HepG2 (cell line): ENCODE results near the gene FAM76A. TPM values are rescaled to one million over a fixed set of nuclear protein-coding genes. Genes with fewer than 3 reads are reported as not detected.

ENCODE experiments used
- ATAC-seq: fragments of 200-7000 bp; cut with Tn5 transposase; 3 replicates; pipeline ENCODE4 v1.9.1; 2020; ENCODE audit warnings: mild to moderate bottlenecking, moderate library complexity
- BruUV-seq: library from RNA; stranded (reverse); fragments of 400-500 nt; replicated peaks from 2 replicates; lab custom pipeline; 2021; lab: Mats Ljungman, UMichigan
- CTCF ChIA-PET: fragments of 300-600 bp; formaldehyde crosslinking; extraction: SDS; loops from one replicate; lab custom pipeline; 2021; ENCODE audit warnings: low total read pairs, inconsistent platforms, low intra/inter-chr PET ratio; lab: Yijun Ruan, JAX
- POLR2A ChIA-PET: fragments of 350-600 bp; sonication (Branson Sonifier 250); formaldehyde crosslinking; loops from one replicate; lab custom pipeline; 2020; ENCODE audit warnings: antibody characterized with exemption, inconsistent platforms; lab: Yijun Ruan, JAX
- DNase-seq: peaks from one replicate; pipeline ENCODE4 v3.0.0-alpha.2; 2015; ENCODE audit warnings: low spot score
- FAIRE-seq: peaks from 3 replicates; lab custom pipeline; 2011; peaks lifted over from hg19 to GRCh38; lab: Jason Lieb, UNC
- H2AFZ ChIP-seq: one replicate; pipeline ENCODE4 v1.6.1; 2011; ENCODE audit warnings: low read length, inconsistent platforms
- H3K27ac ChIP-seq: fragments of 300-600 bp; 3 replicates; pipeline ENCODE4 v1.8.0; 2011; ENCODE audit warnings: mixed run types, mild to moderate bottlenecking, mixed read lengths, low read length, inconsistent platforms; ENCODE audit not compliant: insufficient read depth; ENCODE audit errors: extremely low read length
- H3K27me3 ChIP-seq, 2 experiments: fragments of 200-600 bp in 1 of 2; 2 replicates in 1 of 2; 3 replicates in 1 of 2; pipeline versions ENCODE4 v1.6.0 to v1.8.0; 2011; ENCODE audit warnings: low read length in 2 of 2, mild to moderate bottlenecking in 2 of 2, moderate library complexity in 2 of 2, inconsistent platforms in 1 of 2; ENCODE audit not compliant: insufficient read depth in 2 of 2, control insufficient read depth in 1 of 2
- H3K36me3 ChIP-seq, 2 experiments: fragments of 200-600 bp in 1 of 2; replicated peaks in 1 of 2; 2 replicates in 1 of 2; 3 replicates in 1 of 2; pipeline versions ENCODE4 v1.5.1 to v1.8.0; 2011; ENCODE audit warnings: low read length in 2 of 2, inconsistent platforms in 1 of 2; ENCODE audit not compliant: insufficient read depth in 2 of 2, control insufficient read depth in 1 of 2
- H3K4me1 ChIP-seq: 2 replicates; pipeline ENCODE4 v1.5.1; 2012; ENCODE audit warnings: low read length, inconsistent platforms; ENCODE audit not compliant: insufficient read depth
- H3K4me2 ChIP-seq: 2 replicates; pipeline ENCODE4 v1.6.0; 2011; ENCODE audit warnings: low read depth, low read length, inconsistent platforms
- H3K4me3 ChIP-seq, 3 experiments: fragments of 200-600 bp in 1 of 3; sonication (generic), shearing (Covaris generic) in 1 of 3; replicated peaks in 1 of 3; 2 replicates each; pipeline ENCODE4 v1.5.1; 2011 to 2016; ENCODE audit warnings: low read length in 3 of 3, inconsistent platforms in 2 of 3, low read depth in 2 of 3, mild to moderate bottlenecking in 2 of 3, control low read depth in 1 of 3, mixed read lengths in 1 of 3; ENCODE audit not compliant: insufficient read depth in 1 of 3
- H3K79me2 ChIP-seq: one replicate; pipeline ENCODE4 v1.6.1; 2011; ENCODE audit warnings: low read length, inconsistent platforms; ENCODE audit not compliant: insufficient read depth
- H3K9ac ChIP-seq: 2 replicates; pipeline ENCODE4 v1.6.0; 2011; ENCODE audit warnings: mild to moderate bottlenecking, low read depth, low read length, inconsistent platforms; ENCODE audit not compliant: insufficient read depth
- H3K9me3 ChIP-seq: 2 replicates; pipeline ENCODE4 v1.5.1; 2012; ENCODE audit warnings: mild to moderate bottlenecking, low read length
- H4K20me1 ChIP-seq: 2 replicates; pipeline ENCODE4 v1.6.0; 2011; ENCODE audit warnings: inconsistent platforms, mild to moderate bottlenecking, low read length, moderate library complexity; ENCODE audit not compliant: insufficient read depth
- HOMEZ ChIP-seq: IDR thresholded peaks from 2 replicates; pipeline ENCODE4 v1.6.1; 2016; ENCODE audit warnings: low read depth
- MAFF ChIP-seq: IDR thresholded peaks from 2 replicates; pipeline ENCODE4 v1.6.1; 2011; ENCODE audit warnings: low read depth, low read length, improper control_type of control experiment
- MBD4 ChIP-seq: IDR thresholded peaks from 2 replicates; pipeline ENCODE4 v1.6.1; 2012; ENCODE audit warnings: low read length, inconsistent platforms, borderline replicate concordance
- MLXIP ChIP-seq: sonication (generic); formaldehyde crosslinking; IDR thresholded peaks from 2 replicates; pipeline ENCODE4 v1.9.0; 2021; ENCODE audit warnings: missing genetic modification reagents, borderline replicate concordance
- PATZ1 ChIP-seq: sonication (generic); formaldehyde crosslinking; IDR thresholded peaks from 2 replicates; pipeline ENCODE4 v1.4.0; 2020; ENCODE audit warnings: missing genetic modification reagents
- SP4 ChIP-seq: sonication (generic); formaldehyde crosslinking; IDR thresholded peaks from 2 replicates; pipeline ENCODE4 v1.8.1; 2023; ENCODE audit warnings: mild to moderate bottlenecking, missing genetic modification reagents
- ZBTB20 ChIP-seq: sonication (generic); formaldehyde crosslinking; IDR thresholded peaks from 2 replicates; pipeline ENCODE4 v1.8.1; 2023; ENCODE audit warnings: missing genetic modification reagents, low read depth, mild to moderate bottlenecking, borderline replicate concordance
- ZFX ChIP-seq: sonication (generic); formaldehyde crosslinking; IDR thresholded peaks from 2 replicates; pipeline ENCODE4 v1.4.0; 2020; ENCODE audit warnings: mild to moderate bottlenecking, low read depth, missing genetic modification reagents, moderate library complexity
- ZNF652 ChIP-seq: IDR thresholded peaks from 2 replicates; pipeline ENCODE4 v1.6.1; 2016; ENCODE audit warnings: low read depth, borderline replicate concordance
- ZNF740 ChIP-seq: sonication (generic); formaldehyde crosslinking; IDR thresholded peaks from 2 replicates; pipeline ENCODE4 v1.4.0; 2020; ENCODE audit warnings: missing genetic modification reagents
- ZNF772 ChIP-seq: sonication (generic); formaldehyde crosslinking; IDR thresholded peaks from 2 replicates; pipeline ENCODE4 v1.5.0; 2020; ENCODE audit warnings: mild to moderate bottlenecking, missing genetic modification reagents
- whole genome bisulfite sequencing: methylation state at CpG from one replicate; pipeline ENCODE4 v1.1.6; 2017; ENCODE audit warnings: low lambda C conversion rate; 5-methylcytosine and 5-hydroxymethylcytosine counted together
- in situ Hi-C: cut with HindIII; loops from 2 replicates; pipeline ENCODE4 v1.10.0; 2017; ENCODE audit warnings: low pct_unique_long_range_greater_than_20kb; ENCODE audit not compliant: extremely low pct_ligation_motif_present
- intact Hi-C: fragments of 100-400 bp; cut with micrococcal nuclease; formaldehyde crosslinking; loops from one replicate; pipeline ENCODE4 v1.10.0; 2022; ENCODE audit not compliant: unreplicated experiment
- polyA plus RNA-seq, 8 experiments: library from polyadenylated mRNA; depleted of rRNA in 3 of 8; stranded (reverse) in 7 of 8; unstranded in 1 of 8; fragments of >200 nt; fragmentation: Illumina TruSeq in 4 of 8; extraction: Trizol in 4 of 8; gene quantifications; 2 replicates each; pipeline versions ENCODE4 v1.2.1 to v1.2.3, GENCODE V29; 2011 to 2016; ENCODE audit warnings: low read depth in 4 of 8, missing spikeins in 1 of 8, mixed read lengths in 1 of 8; ENCODE audit not compliant: insufficient read depth in 1 of 8
- total RNA-seq, 5 experiments: library from RNA; depleted of rRNA; stranded (reverse); fragments of >200 nt; fragmentation: Illumina TruSeq; extraction: Trizol; gene quantifications; 2 replicates each; pipeline ENCODE4 v1.2.3, GENCODE V29; 2016; ENCODE audit warnings: low read depth in 1 of 5

Gene FAM76A
- total and polyA plus RNA-seq, 2 of the 13 experiments (the other 11 are each of a cell fraction or from before 2014, with no cell fraction given), result 4.2 to 15.7 TPM

GRCh38 chr1:27772932-27773825 lies 47.4 kb downstream of the FAM76A start, which contains the start of gene STX12:
TSS of gene STX12 (plus strand) at chr1:27773219. CDS start at chr1:27773308, 89 bp downstream.
- intact Hi-C loops (loop anchor here (2.0 to 5.0 kb wide), 3 partner anchors 48 to 101 kb away; partner anchors contain the start of genes FAM76A, IFI6 and PPP1R8), in situ Hi-C loops (no loop called here)
- Histone ChIP-seq H3K27ac (peak within 1 kb of the TSS; percentile 55), H3K36me3 (no peaks in the 10 kb centered on the region; a peak in 1 of 5 replicates), H2AFZ (peak within 1 kb of the TSS; percentile 91), H3K4me2 (peak within 1 kb of the TSS; percentile 81), H3K4me1 (peaks cover 36% of the 10 kb centered on the region), H3K4me3 (peak within 1 kb of the TSS; percentile 77 to 98 (median 88)), H3K27me3 (no peaks in the 10 kb centered on the region; a peak in 1 of 5 replicates), H3K9ac (peak within 1 kb of the TSS; percentile 83), H4K20me1 (no peaks in the 10 kb centered on the region), H3K79me2 (peaks cover 23% of the 10 kb centered on the region), H3K9me3 (no peaks in the 10 kb centered on the region)
- BruUV-seq, result TSS peak; percentile 63
- ATAC-seq (peak; percentile 96), FAIRE-seq (peak; percentile 90), DNase-seq (peak; percentile 95)
- WGBS, result 1% methylated on average over 17 of the region's 58 CpGs
- ChIA-PET POLR2A (interaction anchor here (0.6 to 2.8 kb wide), 21 partner anchors 8 to 809 kb away, joined by 3 to 45 read pairs (median 4); partner anchors contain the start of genes EYA3, FAM76A, IFI6 and MED18), CTCF (no interaction called here)
- peak; percentile 79 for TF ChIP-seq SP4 (CRISPR knock-in tag)
- TF ChIP-seq MLXIP (CRISPR knock-in tag), result no peak; the same call in 1 of the 2 replicates
- TF ChIP-seq HOMEZ, result no peak
- TF ChIP-seq PATZ1, result no peak
- TF ChIP-seq ZNF652 (CRISPR knock-in tag), result no peak
- TF ChIP-seq ZBTB20 (CRISPR knock-in tag), result 0 out of 2 replicates have a peak, but pooled peaks have one; percentile 23
- TF ChIP-seq MBD4, result no peak
- TF ChIP-seq ZNF740 (CRISPR knock-in tag), result no peak
- peak; percentile 75 for TF ChIP-seq ZFX (CRISPR knock-in tag)
- TF ChIP-seq ZNF772 (CRISPR knock-in tag), result no peak
- TF ChIP-seq MAFF, result no peak
